DND-41 (cell line): ENCODE results near the gene EXOC4.

Experiments used
- ATAC-seq: fragments of 200-7000 bp; cut with Tn5 transposase; 3 replicates; pipeline ENCODE4 v1.9.1; 2021; ENCODE audit warnings: low read depth; ENCODE audit not compliant: insufficient read depth
- DNase-seq: peaks from one replicate; pipeline ENCODE4 v3.0.0-alpha.2; 2020
- H2AFZ ChIP-seq: 2 replicates; pipeline ENCODE4 v1.6.0; 2012; ENCODE audit warnings: low read depth, low read length
- H3K27ac ChIP-seq: 2 replicates; pipeline ENCODE4 v1.5.1; 2012; ENCODE audit warnings: low read length, inconsistent platforms
- H3K27me3 ChIP-seq: fragments of 200-600 bp; sonication (generic); 2 replicates; pipeline ENCODE4 v1.6.0; 2012; ENCODE audit warnings: low read length, mild to moderate bottlenecking, inconsistent platforms; ENCODE audit not compliant: insufficient read depth, poor library complexity
- H3K36me3 ChIP-seq: 2 replicates; pipeline ENCODE4 v1.5.1; 2012; ENCODE audit warnings: low read length, inconsistent platforms; ENCODE audit not compliant: insufficient read depth
- H3K4me1 ChIP-seq: 2 replicates; pipeline ENCODE4 v1.5.1; 2012; ENCODE audit warnings: mild to moderate bottlenecking, low read length; ENCODE audit not compliant: insufficient read depth
- H3K4me2 ChIP-seq: 2 replicates; pipeline ENCODE4 v1.6.0; 2012; ENCODE audit warnings: mild to moderate bottlenecking, moderate library complexity, low read length, inconsistent platforms; ENCODE audit not compliant: insufficient read depth
- H3K4me3 ChIP-seq, 2 experiments: fragments of 200-600 bp in 1 of 2; shearing (Covaris generic) in 1 of 2; 2 replicates each; pipeline ENCODE4 v1.5.1; 2012 to 2016; ENCODE audit warnings: inconsistent platforms in 2 of 2, low read length in 2 of 2, mild to moderate bottlenecking in 2 of 2, low read depth in 1 of 2, moderate library complexity in 1 of 2
- H3K79me2 ChIP-seq: 2 replicates; pipeline ENCODE4 v1.6.0; 2012; ENCODE audit warnings: low read length, inconsistent platforms; ENCODE audit not compliant: insufficient read depth
- H3K9ac ChIP-seq: 2 replicates; pipeline ENCODE4 v1.6.0; 2012; ENCODE audit warnings: low read depth, mild to moderate bottlenecking, inconsistent platforms, low read length, moderate library complexity
- H3K9me3 ChIP-seq: 2 replicates; pipeline ENCODE4 v1.5.1; 2012; ENCODE audit warnings: low read length, moderate library complexity, mild to moderate bottlenecking, inconsistent platforms; ENCODE audit not compliant: insufficient read depth, severe bottlenecking
- H4K20me1 ChIP-seq: 2 replicates; pipeline ENCODE4 v1.6.0; 2012; ENCODE audit warnings: low read length; ENCODE audit not compliant: insufficient read depth
- CTCF ChIP-seq: IDR thresholded peaks from 2 replicates; pipeline ENCODE4 v1.5.1; 2012; ENCODE audit warnings: borderline replicate concordance, low read length, moderate library complexity, mild to moderate bottlenecking; ENCODE audit not compliant: poor library complexity, severe bottlenecking; ENCODE audit errors: extremely low read depth
- EZH2 ChIP-seq: IDR thresholded peaks from 3 replicates; pipeline ENCODE4 v1.6.1; 2012; ENCODE audit warnings: borderline replicate concordance, low read depth, mild to moderate bottlenecking, moderate library complexity, low read length, inconsistent platforms; ENCODE audit not compliant: severe bottlenecking

Gene EXOC4

GRCh38 chr7:134085311-134085710, 832.4 kb downstream of the EXOC4 start:
- DNase-seq (no peak), ATAC-seq (no peak)
- no peak overlapping the region for H2AFZ ChIP-seq
- H3K79me2 ChIP-seq = no peaks in the 10 kb centered on the region
- no peak overlapping the region for H3K4me2 ChIP-seq
- H3K9me3 ChIP-seq = peaks cover 23% of the 10 kb centered on the region
- H3K27ac ChIP-seq = no peak overlapping the region
- H3K36me3 ChIP-seq = no peaks in the 10 kb centered on the region
- no peaks in the 10 kb centered on the region for H3K4me1 ChIP-seq
- H4K20me1 ChIP-seq = no peaks in the 10 kb centered on the region
- no peaks in the 10 kb centered on the region for H3K27me3 ChIP-seq
- H3K9ac ChIP-seq = no peak overlapping the region
- TF ChIP-seq EZH2 = no peak
- no peak for TF ChIP-seq CTCF
- H3K4me3 ChIP-seq = no peak overlapping the region

GRCh38 chr7:134086998-134087735, 834.3 kb downstream of the EXOC4 start:
- H3K4me2 ChIP-seq = no peak overlapping the region
- no peak overlapping the region for H2AFZ ChIP-seq
- DNase-seq (no peak), ATAC-seq (no peak)
- H3K9me3 ChIP-seq = peaks cover 30% of the 10 kb centered on the region
- no peak overlapping the region for H3K4me3 ChIP-seq
- H3K27ac ChIP-seq = no peak overlapping the region
- no peaks in the 10 kb centered on the region for H4K20me1 ChIP-seq
- H3K79me2 ChIP-seq = no peaks in the 10 kb centered on the region
- H3K27me3 ChIP-seq = no peaks in the 10 kb centered on the region
- no peaks in the 10 kb centered on the region for H3K4me1 ChIP-seq
- H3K9ac ChIP-seq = no peak overlapping the region
- H3K36me3 ChIP-seq = no peaks in the 10 kb centered on the region
- TF ChIP-seq EZH2 = no peak
- no peak for TF ChIP-seq CTCF

DNA sequence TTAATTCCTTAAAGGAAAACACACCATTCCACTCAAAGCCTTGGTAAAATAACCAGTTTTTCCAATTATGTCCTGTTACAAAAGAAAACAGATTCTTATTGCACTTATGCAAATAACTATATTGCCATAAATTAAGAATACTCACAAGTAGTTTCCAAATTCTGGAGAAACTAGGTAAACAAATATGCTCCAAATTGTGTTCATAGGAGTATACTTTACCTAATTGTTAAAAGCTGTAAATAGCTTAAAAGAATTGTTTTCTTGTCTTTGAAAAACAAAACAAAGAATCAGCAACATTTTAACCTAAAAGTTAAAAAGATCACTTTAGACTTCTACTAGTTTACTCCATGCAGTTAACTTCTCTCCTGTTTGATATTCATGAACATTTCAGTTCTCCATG, 835.3 kb downstream of the EXOC4 start:
- TF ChIP-seq CTCF (no peak), EZH2 (no peak)
- no peaks in the 10 kb centered on the region for H3K36me3 ChIP-seq
- no peaks in the 10 kb centered on the region for H3K79me2 ChIP-seq
- H3K4me2 ChIP-seq = no peak overlapping the region
- no peak overlapping the region for H3K4me3 ChIP-seq
- peaks cover 30% of the 10 kb centered on the region for H3K9me3 ChIP-seq
- no peak for DNase-seq
- no peak overlapping the region for H2AFZ ChIP-seq
- H3K27me3 ChIP-seq = no peaks in the 10 kb centered on the region
- no peak overlapping the region for H3K9ac ChIP-seq
- no peak overlapping the region for H3K27ac ChIP-seq
- no peaks in the 10 kb centered on the region for H3K4me1 ChIP-seq
- ATAC-seq = no peak
- H4K20me1 ChIP-seq = no peaks in the 10 kb centered on the region
